Natural killer cell (primary cell): Measurements from ENCODE around the gene ANKRD13C. TPM values are rescaled to one million over a fixed set of nuclear protein-coding genes. Genes with fewer than 3 reads are reported as not detected.

Experiments used
- ATAC-seq, 3 donors: fragments of 150-1000 bp in 2 of 3; fragments of 200-7000 bp in 1 of 3; cut with Tn5 transposase; 1 replicate in 1 of 3; 2 replicates in 2 of 3; pipeline ENCODE4 v1.10.0; 2021; ENCODE audit warnings: mild to moderate bottlenecking in 2 of 3, moderate library complexity in 2 of 3
- DNase-seq, 2 donors: peaks; one replicate each; pipeline versions ENCODE4 v3.0.0 to v3.0.0-alpha.2; 2013 to 2021; ENCODE audit warnings: mixed read lengths in 1 of 2
- H3K27ac ChIP-seq: one replicate; pipeline ENCODE4 v1.5.1; 2013; ENCODE audit warnings: mild to moderate bottlenecking, low read length
- H3K27me3 ChIP-seq: one replicate; pipeline ENCODE4 v1.6.1; 2013; ENCODE audit warnings: low read length; ENCODE audit not compliant: control insufficient read depth, insufficient read depth
- H3K36me3 ChIP-seq: one replicate; pipeline ENCODE4 v1.6.1; 2013; ENCODE audit warnings: low read length; ENCODE audit not compliant: control insufficient read depth, insufficient read depth
- H3K4me1 ChIP-seq: one replicate; pipeline ENCODE4 v1.6.1; 2013; ENCODE audit warnings: low read length; ENCODE audit not compliant: control insufficient read depth, insufficient read depth
- H3K4me3 ChIP-seq: one replicate; pipeline ENCODE4 v1.5.1; 2013; ENCODE audit warnings: low read length
- H3K9me3 ChIP-seq: one replicate; pipeline ENCODE4 v1.6.1; 2013; ENCODE audit warnings: low read length; ENCODE audit not compliant: control insufficient read depth, insufficient read depth
- H3K27ac Mint-ChIP-seq, 2 donors: one replicate each; pipeline ENCODE4 v1.8.0; 2022; ENCODE audit warnings: mild to moderate bottlenecking in 2 of 2, mixed read lengths in 2 of 2, moderate library complexity in 1 of 2
- H3K27me3 Mint-ChIP-seq, 2 donors: one replicate each; pipeline ENCODE4 v1.8.0; 2022; ENCODE audit warnings: low read depth in 2 of 2, mixed read lengths in 2 of 2
- H3K36me3 Mint-ChIP-seq: one replicate; pipeline ENCODE4 v1.8.0; 2022; ENCODE audit warnings: mixed read lengths
- H3K4me1 Mint-ChIP-seq, 2 donors: one replicate each; pipeline ENCODE4 v1.8.0; 2022; ENCODE audit warnings: mixed read lengths in 2 of 2
- H3K4me3 Mint-ChIP-seq: one replicate; pipeline ENCODE4 v1.8.0; 2022; ENCODE audit warnings: mild to moderate bottlenecking, moderate library complexity, mixed read lengths
- H3K9me3 Mint-ChIP-seq, 2 donors: one replicate each; pipeline ENCODE4 v1.8.0; 2022; ENCODE audit warnings: mixed read lengths in 2 of 2
- WGBS: methylation state at CpG from one replicate; pipeline ENCODE4 v1.1.7; 2013; ENCODE audit warnings: missing lambda C conversion rate; ENCODE audit not compliant: insufficient coverage; 5-methylcytosine and 5-hydroxymethylcytosine counted together
- intact Hi-C: fragments of 100-400 bp; cut with micrococcal nuclease; formaldehyde crosslinking; loops from one replicate; pipeline ENCODE4 v1.14.2; 2022
- total RNA-seq, 4 donors: library from RNA; stranded (reverse); fragments of 120-200 nt in 1 of 4; gene quantifications; one replicate each; pipeline versions ENCODE4 v1.2.3 to v1.2.4, GENCODE V29; 2013 to 2022
- TF ChIP-seq, protein P1 (sequence below): fragments of 200-600 bp; IDR thresholded peaks from one replicate; pipeline ENCODE4 v1.8.0; 2022; ENCODE audit warnings: antibody characterized with exemption

Gene ANKRD13C
- total RNA-seq, 3 donors from 2014 or later (not counting 1 experiment from before 2014, with no cell fraction given), result 32.2 to 33.7 (median 32.8) TPM

DNA sequence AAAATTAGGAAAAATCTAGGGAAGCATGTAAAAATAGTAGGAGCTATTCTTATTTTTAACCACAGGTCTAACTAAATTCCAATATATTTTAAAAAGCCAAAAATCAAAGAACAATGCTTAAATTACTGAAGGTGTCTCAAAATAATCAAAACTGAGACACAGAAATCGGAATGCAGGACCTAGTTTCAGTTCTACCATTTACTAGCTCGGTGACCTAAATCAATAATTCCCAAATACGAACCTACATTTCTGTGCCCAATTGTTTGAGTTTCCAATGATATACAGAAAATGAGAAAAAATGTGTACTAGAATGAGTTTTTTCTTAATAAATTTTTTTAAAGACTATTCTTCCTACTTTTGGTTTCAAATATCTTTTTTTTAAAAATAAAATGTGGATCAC is 37.4 kb downstream of the ANKRD13C start:
- no peaks in the 10 kb centered on the region for H3K4me1 ChIP-seq
- no peak overlapping the region for H3K4me3 ChIP-seq
- no peaks in the 10 kb centered on the region for H3K9me3 ChIP-seq
- 78% methylated on average over 1 of the region's 3 CpGs for whole genome bisulfite sequencing
- no peak for ATAC-seq
- Mint-ChIP-seq H3K36me3 (no peaks in the 10 kb centered on the region), H3K27me3 (no peaks in the 10 kb centered on the region), H3K4me3 (no peak overlapping the region), H3K4me1 (peaks cover 16% of the 10 kb centered on the region in 2 donors), H3K9me3 (no peaks in the 10 kb centered on the region), H3K27ac (no peak overlapping the region)
- no peaks in the 10 kb centered on the region for H3K36me3 ChIP-seq
- TF ChIP-seq, protein P1, sequence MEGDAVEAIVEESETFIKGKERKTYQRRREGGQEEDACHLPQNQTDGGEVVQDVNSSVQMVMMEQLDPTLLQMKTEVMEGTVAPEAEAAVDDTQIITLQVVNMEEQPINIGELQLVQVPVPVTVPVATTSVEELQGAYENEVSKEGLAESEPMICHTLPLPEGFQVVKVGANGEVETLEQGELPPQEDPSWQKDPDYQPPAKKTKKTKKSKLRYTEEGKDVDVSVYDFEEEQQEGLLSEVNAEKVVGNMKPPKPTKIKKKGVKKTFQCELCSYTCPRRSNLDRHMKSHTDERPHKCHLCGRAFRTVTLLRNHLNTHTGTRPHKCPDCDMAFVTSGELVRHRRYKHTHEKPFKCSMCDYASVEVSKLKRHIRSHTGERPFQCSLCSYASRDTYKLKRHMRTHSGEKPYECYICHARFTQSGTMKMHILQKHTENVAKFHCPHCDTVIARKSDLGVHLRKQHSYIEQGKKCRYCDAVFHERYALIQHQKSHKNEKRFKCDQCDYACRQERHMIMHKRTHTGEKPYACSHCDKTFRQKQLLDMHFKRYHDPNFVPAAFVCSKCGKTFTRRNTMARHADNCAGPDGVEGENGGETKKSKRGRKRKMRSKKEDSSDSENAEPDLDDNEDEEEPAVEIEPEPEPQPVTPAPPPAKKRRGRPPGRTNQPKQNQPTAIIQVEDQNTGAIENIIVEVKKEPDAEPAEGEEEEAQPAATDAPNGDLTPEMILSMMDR, result no peak
- H3K27ac ChIP-seq, result no peak overlapping the region
- intact Hi-C loops, result loop anchor here (10.0 kb wide), 1 partner anchor 198 kb away; no protein-coding TSS in a partner anchor
- no peak for DNase-seq
- H3K27me3 ChIP-seq, result no peaks in the 10 kb centered on the region

DNA sequence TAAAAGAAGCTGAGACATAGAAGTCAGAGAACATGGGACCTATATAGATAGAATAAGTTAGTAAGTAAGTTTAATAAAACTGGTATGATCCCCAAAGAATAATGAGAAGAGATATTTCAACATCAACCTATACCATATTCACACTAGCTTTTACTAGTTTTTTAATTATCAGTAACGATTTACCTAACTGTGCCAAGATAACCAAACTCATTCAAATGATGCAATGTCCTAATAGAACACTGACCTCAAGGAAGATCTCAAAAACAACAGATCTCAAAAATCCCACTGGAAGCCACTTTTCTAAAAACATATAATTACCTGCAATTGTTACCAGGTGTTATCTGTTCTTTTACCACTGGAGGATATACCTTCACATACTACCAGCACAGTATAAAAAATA is 38.7 kb downstream of the ANKRD13C start:
- intact Hi-C loops, result loop anchor here (10.0 kb wide), 1 partner anchor 199 kb away; no protein-coding TSS in a partner anchor
- H3K4me1 Mint-ChIP-seq, result peaks cover 10 to 16% of the 10 kb centered on the region in 2 donors

DNA sequence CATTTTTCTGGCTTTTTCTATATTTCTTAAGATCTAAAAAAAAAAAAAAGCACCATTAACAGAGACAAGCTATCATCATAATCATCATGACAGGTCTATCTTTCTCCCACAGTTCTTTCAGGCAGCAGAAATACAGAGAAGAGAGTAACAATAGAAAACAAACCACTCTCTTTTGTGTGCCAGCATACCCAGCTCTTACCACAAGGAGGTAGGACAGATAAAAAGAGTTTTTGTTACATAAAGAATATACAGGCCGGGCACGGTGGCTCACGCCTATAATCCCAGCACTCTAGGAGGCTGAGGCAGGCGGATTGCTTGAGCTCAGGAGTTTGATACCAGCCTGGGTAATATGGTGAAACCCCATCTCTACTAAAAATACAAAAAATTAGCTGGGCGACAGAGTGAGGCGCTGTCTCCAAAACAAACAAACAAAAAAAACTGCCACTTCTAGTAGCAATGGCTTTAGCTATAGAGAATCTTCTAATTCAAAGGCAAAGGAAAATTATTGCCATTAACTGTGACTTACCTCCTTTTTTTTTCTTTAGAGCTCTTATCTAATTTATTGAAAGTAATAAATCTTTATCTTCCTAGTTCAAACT is 39.7 kb downstream of the ANKRD13C start:
- Mint-ChIP-seq H3K4me3 (no peak overlapping the region), H3K9me3 (no peaks in the 10 kb centered on the region), H3K36me3 (no peaks in the 10 kb centered on the region), H3K27me3 (no peaks in the 10 kb centered on the region), H3K4me1 (peaks cover 8 to 12% of the 10 kb centered on the region in 2 donors), H3K27ac (no peak overlapping the region)
- Histone ChIP-seq H3K27me3 (no peaks in the 10 kb centered on the region), H3K4me1 (no peaks in the 10 kb centered on the region), H3K27ac (no peak overlapping the region), H3K9me3 (no peaks in the 10 kb centered on the region), H3K4me3 (no peak overlapping the region), H3K36me3 (peaks cover 2% of the 10 kb centered on the region)
- DNase-seq (peak in 1 of 2 donors; percentile 6), ATAC-seq (no peak)
- 96% methylated on average over 6 of the region's 6 CpGs for WGBS
- intact Hi-C loops, result loop anchor here (10.0 kb wide), 1 partner anchor 200 kb away; no protein-coding TSS in a partner anchor
- TF ChIP-seq, protein P1, result no peak

More for the DNA sequence above, 38.7 kb downstream of the ANKRD13C start:
- DNase-seq (no peak), ATAC-seq (no peak)
- Histone ChIP-seq H3K36me3 (no peaks in the 10 kb centered on the region), H3K27ac (no peak overlapping the region), H3K4me3 (no peak overlapping the region), H3K4me1 (no peaks in the 10 kb centered on the region), H3K9me3 (no peaks in the 10 kb centered on the region), H3K27me3 (no peaks in the 10 kb centered on the region)
- 90% methylated on average over 1 of the region's 1 CpG for WGBS
- Mint-ChIP-seq H3K4me3 (no peak overlapping the region), H3K27me3 (no peaks in the 10 kb centered on the region), H3K27ac (no peak overlapping the region), H3K36me3 (no peaks in the 10 kb centered on the region), H3K9me3 (no peaks in the 10 kb centered on the region)
- TF ChIP-seq, protein P1, result no peak

DNA sequence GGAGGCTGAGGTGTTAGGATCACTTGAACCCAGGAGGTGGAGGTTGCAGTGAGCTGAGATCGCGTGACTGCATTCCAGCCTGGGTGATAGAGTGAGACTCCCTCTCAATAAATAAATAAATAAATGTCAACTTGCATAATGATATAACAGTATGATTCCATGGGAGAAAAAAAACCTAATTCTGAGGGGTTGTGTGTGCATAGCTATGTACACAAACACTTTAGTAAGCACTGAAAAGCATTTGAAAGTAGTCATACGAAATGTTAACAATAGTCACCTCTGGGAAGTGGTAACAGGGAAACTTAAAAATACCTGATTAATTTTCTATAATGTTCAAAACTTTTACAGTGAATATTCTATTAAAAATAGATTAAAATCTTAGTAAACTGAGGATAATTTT is 43.2 kb downstream of the ANKRD13C start:
- Mint-ChIP-seq H3K4me1 (peaks cover 0 to 5% of the 10 kb centered on the region in 2 donors), H3K9me3 (no peaks in the 10 kb centered on the region), H3K4me3 (no peak overlapping the region), H3K27ac (no peak overlapping the region), H3K27me3 (no peaks in the 10 kb centered on the region), H3K36me3 (no peaks in the 10 kb centered on the region)
- H3K36me3 ChIP-seq, result peaks cover 10% of the 10 kb centered on the region
- DNase-seq (no peak), ATAC-seq (no peak)
- H3K27me3 ChIP-seq, result no peaks in the 10 kb centered on the region
- no peaks in the 10 kb centered on the region for H3K9me3 ChIP-seq
- no peak overlapping the region for H3K4me3 ChIP-seq
- H3K4me1 ChIP-seq, result no peaks in the 10 kb centered on the region
- intact Hi-C loops, result loop anchor here (10.0 kb wide), 1 partner anchor 203 kb away; no protein-coding TSS in a partner anchor
- TF ChIP-seq, protein P1, result no peak
- H3K27ac ChIP-seq, result no peak overlapping the region
- WGBS, result no CpG with 5 or more reads among the region's 3 CpGs
